SK-N-SH (cell line): ENCODE measurements around the gene MRPL17. TPM values are rescaled to one million over a fixed set of nuclear protein-coding genes. Genes with fewer than 3 reads are reported as not detected.

Experiments
- CTCF ChIA-PET: fragments of 300-600, 350-600 bp; formaldehyde crosslinking; extraction: SDS; loops from one replicate; lab custom pipeline; 2021; lab: Yijun Ruan, JAX
- POLR2A ChIA-PET: fragments of 350-600 bp; sonication (Branson Sonifier 250); formaldehyde crosslinking; extraction: SDS; loops from one replicate; lab custom pipeline; 2020; ENCODE audit warnings: antibody characterized with exemption, inconsistent platforms; lab: Yijun Ruan, JAX
- DNase-seq: peaks from one replicate; pipeline ENCODE4 v3.0.0; 2012
- H2AFZ ChIP-seq: fragments of 200-600 bp; sonication (generic); 2 replicates; pipeline ENCODE4 v1.8.1; 2016; ENCODE audit warnings: antibody characterized with exemption, mild to moderate bottlenecking, low read depth
- H3F3A ChIP-seq: fragments of 200-600 bp; sonication (generic); replicated peaks from 2 replicates; pipeline ENCODE3; 2016; ENCODE audit warnings: antibody characterized with exemption, mild to moderate bottlenecking; ENCODE audit not compliant: insufficient read depth
- H3K27ac ChIP-seq, 2 experiments: fragments of 200-500 bp in 1 of 2; fragments of 200-600 bp in 1 of 2; sonication (Bioruptor generic) in 1 of 2; sonication (generic), shearing (Covaris generic) in 1 of 2; 2 replicates each; pipeline versions ENCODE4 v1.5.1 to v1.6.1; 2014 to 2016; ENCODE audit warnings: low read depth in 2 of 2, inconsistent platforms in 1 of 2, low read length in 1 of 2, mild to moderate bottlenecking in 1 of 2, mixed read lengths in 1 of 2
- H3K27me3 ChIP-seq: fragments of 200-600 bp; sonication (generic), shearing (Covaris generic); 2 replicates; pipeline ENCODE4 v1.6.1; 2016; ENCODE audit warnings: mixed run types; ENCODE audit not compliant: insufficient read depth
- H3K36me3 ChIP-seq, 2 experiments: fragments of 200-500 bp in 1 of 2; fragments of 200-600 bp in 1 of 2; sonication (Bioruptor generic) in 1 of 2; sonication (generic) in 1 of 2; replicated peaks in 1 of 2; 2 replicates each; pipeline versions ENCODE3 to v1.5.1; 2014 to 2016; ENCODE audit warnings: low read length in 1 of 2, mild to moderate bottlenecking in 1 of 2; ENCODE audit not compliant: insufficient read depth in 2 of 2, control insufficient read depth in 1 of 2
- H3K4me1 ChIP-seq, 2 experiments: fragments of 200-500 bp in 1 of 2; fragments of 200-600 bp in 1 of 2; sonication (Bioruptor generic) in 1 of 2; sonication (generic), shearing (Covaris generic) in 1 of 2; 2 replicates each; pipeline versions ENCODE4 v1.5.1 to v1.6.1; 2014 to 2016; ENCODE audit warnings: low read depth in 1 of 2, low read length in 1 of 2, mixed run types in 1 of 2; ENCODE audit not compliant: insufficient read depth in 2 of 2, control insufficient read depth in 1 of 2
- H3K4me2 ChIP-seq: fragments of 200-600 bp; sonication (generic), shearing (Covaris generic); 2 replicates; pipeline ENCODE4 v1.6.1; 2017; ENCODE audit warnings: mixed run types
- H3K4me3 ChIP-seq, 2 experiments: fragments of 200-500 bp in 1 of 2; fragments of 200-600 bp in 1 of 2; sonication (Bioruptor generic) in 1 of 2; sonication (generic), shearing (Covaris generic) in 1 of 2; 2 replicates each; pipeline versions ENCODE4 v1.5.1 to v1.8.1; 2014 to 2016; ENCODE audit warnings: low read depth in 2 of 2, inconsistent platforms in 1 of 2, low read length in 1 of 2, mild to moderate bottlenecking in 1 of 2, mixed read lengths in 1 of 2, moderate library complexity in 1 of 2
- H3K79me2 ChIP-seq: fragments of 200-600 bp; sonication (generic); 2 replicates; pipeline ENCODE4 v1.8.1; 2017; ENCODE audit warnings: mild to moderate bottlenecking; ENCODE audit not compliant: insufficient read depth
- H3K9ac ChIP-seq: fragments of 200-600 bp; sonication (generic); 2 replicates; pipeline ENCODE4 v1.6.1; 2017; ENCODE audit warnings: mixed run types
- H3K9me2 ChIP-seq: fragments of 200-600 bp; sonication (generic); 2 replicates; pipeline ENCODE4 v1.6.1; 2017; ENCODE audit warnings: mixed run types
- H3K9me3 ChIP-seq: fragments of 200-600 bp; sonication (generic); 2 replicates; pipeline ENCODE4 v1.6.1; 2017; ENCODE audit warnings: mixed run types, mild to moderate bottlenecking, moderate library complexity
- H4K20me1 ChIP-seq: fragments of 200-600 bp; sonication (generic); 2 replicates; pipeline ENCODE4 v1.6.1; 2017; ENCODE audit warnings: mild to moderate bottlenecking, mixed run types; ENCODE audit not compliant: insufficient read depth
- CTCF ChIP-seq: fragments of 200-600 bp; sonication (generic); IDR thresholded peaks from 2 replicates; pipeline ENCODE4 v1.6.1; 2017; ENCODE audit warnings: antibody characterized with exemption, mild to moderate bottlenecking, moderate library complexity
- EP300 ChIP-seq, 2 experiments: IDR thresholded peaks; 2 replicates each; pipeline versions ENCODE4 v1.4.0 to v1.6.1; 2012; ENCODE audit warnings: borderline replicate concordance in 1 of 2, low read depth in 1 of 2, low read length in 1 of 2
- EZH2phosphoT487 ChIP-seq: fragments of 200-600 bp; sonication (generic); IDR thresholded peaks from 2 replicates; pipeline ENCODE4 v1.6.1; 2017; ENCODE audit warnings: low read depth, mixed run types, mild to moderate bottlenecking, antibody characterized with exemption, moderate library complexity, borderline replicate concordance
- FOSL2 ChIP-seq: IDR thresholded peaks from 2 replicates; pipeline ENCODE4 v1.4.0; 2012; ENCODE audit warnings: low read depth, mild to moderate bottlenecking, moderate library complexity, borderline replicate concordance
- FOXM1 ChIP-seq: IDR thresholded peaks from 2 replicates; pipeline ENCODE4 v1.4.0; 2012; ENCODE audit warnings: low read depth, mild to moderate bottlenecking
- GATA2 ChIP-seq: sonication (generic); formaldehyde crosslinking; IDR thresholded peaks from 2 replicates; pipeline ENCODE4 v1.5.0; 2020; ENCODE audit warnings: mild to moderate bottlenecking, missing genetic modification reagents
- IRF3 ChIP-seq: fragments of 150-350 bp; IDR thresholded peaks from 2 replicates; pipeline ENCODE4 v1.6.1; 2016; ENCODE audit warnings: mild to moderate bottlenecking, low read depth, low read length
- JUND ChIP-seq: IDR thresholded peaks from 2 replicates; pipeline ENCODE4 v1.4.0; 2012
- MAX ChIP-seq: IDR thresholded peaks from 2 replicates; pipeline ENCODE4 v1.4.0; 2012; ENCODE audit warnings: low read depth
- MEF2A ChIP-seq: IDR thresholded peaks from 2 replicates; pipeline ENCODE4 v1.4.0; 2012; ENCODE audit warnings: low read depth, borderline replicate concordance
- MXI1 ChIP-seq: IDR thresholded peaks from 2 replicates; pipeline ENCODE4 v1.6.1; 2012; ENCODE audit warnings: mild to moderate bottlenecking, low read depth, low read length, improper control_type of control experiment
- NFIC ChIP-seq: IDR thresholded peaks from 2 replicates; pipeline ENCODE4 v1.4.0; 2012; ENCODE audit warnings: borderline replicate concordance
- NRF1 ChIP-seq: IDR thresholded peaks from 2 replicates; pipeline ENCODE4 v1.6.1; 2012; ENCODE audit warnings: low read depth, mild to moderate bottlenecking, low read length
- POLR2AphosphoS5 ChIP-seq: IDR thresholded peaks from 2 replicates; pipeline ENCODE4 v1.6.1; 2012; ENCODE audit warnings: low read depth, low read length
- RAD21 ChIP-seq: IDR thresholded peaks from 2 replicates; pipeline ENCODE4 v1.6.1; 2012; ENCODE audit warnings: mild to moderate bottlenecking, low read length
- RFX5 ChIP-seq: IDR thresholded peaks from 2 replicates; pipeline ENCODE4 v1.6.1; 2012; ENCODE audit warnings: mild to moderate bottlenecking, improper control_type of control experiment, low read length
- RXRA ChIP-seq: IDR thresholded peaks from 2 replicates; pipeline ENCODE4 v1.4.0; 2012; ENCODE audit warnings: low read depth, mild to moderate bottlenecking, borderline replicate concordance
- SIN3A ChIP-seq: IDR thresholded peaks from 2 replicates; pipeline ENCODE4 v1.6.1; 2012; ENCODE audit warnings: low read depth, mild to moderate bottlenecking, low read length, moderate library complexity, borderline replicate concordance
- SMC3 ChIP-seq: IDR thresholded peaks from 2 replicates; pipeline ENCODE4 v1.6.1; 2012; ENCODE audit warnings: low read depth, low read length, improper control_type of control experiment
- TCF12 ChIP-seq: IDR thresholded peaks from 2 replicates; pipeline ENCODE4 v1.4.0; 2012
- USF2 ChIP-seq: fragments of 150-350 bp; IDR thresholded peaks from 2 replicates; pipeline ENCODE4 v1.6.1; 2017; ENCODE audit warnings: antibody characterized with exemption, low read length, low read depth, borderline replicate concordance
- WGBS: methylation state at CpG from one replicate; pipeline ENCODE4 v1.1.6; 2017; ENCODE audit warnings: low lambda C conversion rate; 5-methylcytosine and 5-hydroxymethylcytosine counted together
- polyA plus RNA-seq, 3 experiments: library from polyadenylated mRNA; depleted of rRNA; stranded (reverse); fragments of >200 nt; gene quantifications; 2 replicates each; pipeline ENCODE4 v1.2.3, GENCODE V29; 2012
- TF ChIP-seq, protein P1 (sequence below): IDR thresholded peaks from 2 replicates; pipeline ENCODE4; 2012

Gene MRPL17
- polyA plus RNA-seq, 1 of the 3 experiments (the other 2 are of a cell fraction), result 88.6 TPM

GRCh38 chr11:6653656-6654055, 29.5 kb downstream of the MRPL17 start:
- ChIA-PET POLR2A (no interaction called here), CTCF (interaction anchor here (1.5 to 1.9 kb wide), 2 partner anchors 30 to 41 kb away, joined by 4 to 5 read pairs; partner anchors contain the start of gene MRPL17)
- Histone ChIP-seq H3K9me2 (no peaks in the 10 kb centered on the region), H2AFZ (no peak overlapping the region), H3K9me3 (no peaks in the 10 kb centered on the region), H3F3A (peaks cover 4% of the 10 kb centered on the region), H3K27me3 (no peaks in the 10 kb centered on the region), H3K27ac (no peak overlapping the region), H3K36me3 (no peaks in the 10 kb centered on the region), H3K4me3 (no peak overlapping the region), H3K9ac (no peak overlapping the region), H4K20me1 (no peaks in the 10 kb centered on the region), H3K4me1 (peaks cover 0 to 32% of the 10 kb centered on the region in 2 experiments; a peak in 1 of 4 replicates), H3K79me2 (no peaks in the 10 kb centered on the region), H3K4me2 (no peak overlapping the region)
- DNase-seq, result no peak
- WGBS, result 98% methylated on average over 2 of the region's 2 CpGs
- TF ChIP-seq SMC3 (no peak), CTCF (no peak), FOXM1 (no peak), FOSL2 (no peak), MEF2A (no peak), EZH2phosphoT487 (no peak), JUND (no peak), NFIC (no peak)
- TF ChIP-seq, protein P1, sequence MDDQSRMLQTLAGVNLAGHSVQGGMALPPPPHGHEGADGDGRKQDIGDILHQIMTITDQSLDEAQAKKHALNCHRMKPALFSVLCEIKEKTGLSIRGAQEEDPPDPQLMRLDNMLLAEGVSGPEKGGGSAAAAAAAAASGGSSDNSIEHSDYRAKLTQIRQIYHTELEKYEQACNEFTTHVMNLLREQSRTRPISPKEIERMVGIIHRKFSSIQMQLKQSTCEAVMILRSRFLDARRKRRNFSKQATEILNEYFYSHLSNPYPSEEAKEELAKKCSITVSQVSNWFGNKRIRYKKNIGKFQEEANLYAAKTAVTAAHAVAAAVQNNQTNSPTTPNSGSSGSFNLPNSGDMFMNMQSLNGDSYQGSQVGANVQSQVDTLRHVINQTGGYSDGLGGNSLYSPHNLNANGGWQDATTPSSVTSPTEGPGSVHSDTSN, result no peak

- ChIA-PET POLR2A (no interaction called here), CTCF (interaction anchor here (1.5 to 1.9 kb wide), 2 partner anchors 30 to 40 kb away, joined by 4 to 5 read pairs; partner anchors contain the start of gene MRPL17)
- Histone ChIP-seq H3K9ac (no peak overlapping the region), H2AFZ (no peak overlapping the region), H3K36me3 (no peaks in the 10 kb centered on the region), H3K4me3 (no peak overlapping the region), H3F3A (peaks cover 4% of the 10 kb centered on the region), H3K9me2 (no peaks in the 10 kb centered on the region), H3K4me2 (no peak overlapping the region), H3K9me3 (no peaks in the 10 kb centered on the region), H3K27me3 (no peaks in the 10 kb centered on the region), H4K20me1 (no peaks in the 10 kb centered on the region), H3K79me2 (no peaks in the 10 kb centered on the region), H3K4me1 (peaks cover 0 to 38% of the 10 kb centered on the region in 2 experiments; a peak in 1 of 4 replicates), H3K27ac (no peak overlapping the region; a peak in 1 of 4 replicates)
- 95% methylated on average over 1 of the region's 1 CpG for WGBS
- DNase-seq, result no peak
- no peak for TF ChIP-seq EZH2phosphoT487
- TF ChIP-seq MEF2A, result no peak
- TF ChIP-seq MXI1, result no peak
- TF ChIP-seq POLR2AphosphoS5, result no peak
- no peak for TF ChIP-seq RXRA
- no peak for TF ChIP-seq RAD21
- no peak for TF ChIP-seq USF2
- TF ChIP-seq TCF12, result no peak
- no peak for TF ChIP-seq NRF1
- TF ChIP-seq FOSL2, result no peak
- TF ChIP-seq SIN3A, result no peak
- no peak for TF ChIP-seq MAX
- TF ChIP-seq GATA2 (CRISPR knock-in tag), result no peak
- no peak for TF ChIP-seq RFX5
- TF ChIP-seq, protein P1, result no peak
- TF ChIP-seq SMC3, result no peak
- TF ChIP-seq EP300 (IDR thresholded peaks at IDR 0.05; ENCODE audit: borderline replicate concordance in 1 of 2, low read depth in 1 of 2, low read length in 1 of 2), result no peak
- no peak for TF ChIP-seq IRF3
Measured at GRCh38 chr11:6653097-6653496, 30.0 kb downstream of the MRPL17 start.
